HG03108 (cell line): ENCODE measurements around the gene SLC44A5.
"Not testable (repeated sequence)": the region's sequence is repeated elsewhere in the genome, so short reads cannot be mapped to it uniquely, and the experiment has no call there.

ENCODE experiments used
- ATAC-seq: cut with Tn5 transposase; IDR thresholded peaks from one replicate; pipeline ENCODE4 v1.9.1; 2021; ENCODE audit warnings: moderate library complexity; ENCODE audit not compliant: unreplicated experiment

Gene SLC44A5

GRCh38 chr1:75611014-75611413 lies at the start of gene SLC44A5:
Gene SLC44A5, minus strand, starts transcription at chr1:75611114. Its CDS starts 69,667 bp downstream, at chr1:75541447.
- ATAC-seq: no peak

DNA sequence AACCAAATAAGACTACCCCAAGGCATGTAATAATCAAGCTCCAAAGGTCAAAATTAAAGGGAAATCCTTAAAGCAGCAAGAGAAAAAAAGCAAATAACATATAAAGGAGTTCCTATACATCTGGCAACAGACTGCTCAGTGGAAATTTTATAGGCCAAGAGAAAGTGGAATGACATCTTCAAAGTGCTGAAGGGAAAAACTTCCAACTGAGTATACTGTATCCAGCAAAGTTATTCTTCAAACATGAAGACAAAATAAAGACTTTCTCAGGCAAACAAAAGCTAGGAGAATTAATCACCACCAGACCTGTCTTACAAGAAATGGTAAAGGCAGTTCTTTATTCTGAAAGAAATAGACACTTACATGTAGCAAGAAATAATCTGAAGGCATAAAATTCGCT lies 45.0 kb upstream of the SLC44A5 start:
- ATAC-seq: no peak

DNA sequence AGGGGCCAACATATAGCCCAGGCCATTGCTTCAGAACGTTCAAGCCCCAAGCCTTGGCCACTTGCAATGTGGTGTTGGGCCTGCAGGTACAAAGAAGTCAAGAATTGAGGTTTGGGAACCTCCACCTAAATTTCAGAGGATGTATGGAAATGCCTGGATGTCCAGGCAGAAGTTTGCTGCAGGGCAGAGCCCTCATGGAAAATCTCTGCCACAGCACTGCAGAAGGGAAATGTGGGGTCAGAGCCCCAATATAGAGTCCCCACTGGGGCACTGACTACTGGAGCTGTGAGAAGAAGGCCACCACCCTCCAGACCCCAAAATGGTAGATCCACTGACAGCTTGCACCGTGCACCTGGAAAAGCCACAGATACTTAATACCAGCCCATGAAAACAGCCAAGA lies 36.3 kb upstream of the SLC44A5 start:
- ATAC-seq: not testable (repeated sequence)

GRCh38 chr1:75645153-75645552 lies 34.2 kb upstream of the SLC44A5 start:
- not testable (repeated sequence) for ATAC-seq

- ATAC-seq: no peak
Measured at GRCh38 chr1:75643460-75643859, 32.5 kb upstream of the SLC44A5 start.

DNA sequence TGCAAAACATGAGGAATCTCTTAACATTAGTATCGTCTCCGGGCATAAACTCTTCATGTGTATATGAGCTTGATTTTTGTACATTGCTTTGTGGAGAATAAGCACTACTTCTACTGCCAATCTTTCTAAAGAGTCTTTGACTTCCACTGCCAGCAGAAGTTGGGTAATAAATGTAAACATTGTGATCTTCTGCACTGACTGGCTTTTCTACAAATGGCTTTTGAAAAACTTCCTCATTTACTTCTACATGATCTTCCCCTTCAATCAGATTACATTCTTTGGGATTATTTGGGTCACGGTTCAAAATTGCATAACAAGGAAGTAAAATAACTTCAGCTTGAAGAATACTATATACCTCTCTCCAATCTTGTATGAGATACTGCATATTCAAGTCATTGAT lies 30.4 kb upstream of the SLC44A5 start:
- ATAC-seq: no peak

DNA sequence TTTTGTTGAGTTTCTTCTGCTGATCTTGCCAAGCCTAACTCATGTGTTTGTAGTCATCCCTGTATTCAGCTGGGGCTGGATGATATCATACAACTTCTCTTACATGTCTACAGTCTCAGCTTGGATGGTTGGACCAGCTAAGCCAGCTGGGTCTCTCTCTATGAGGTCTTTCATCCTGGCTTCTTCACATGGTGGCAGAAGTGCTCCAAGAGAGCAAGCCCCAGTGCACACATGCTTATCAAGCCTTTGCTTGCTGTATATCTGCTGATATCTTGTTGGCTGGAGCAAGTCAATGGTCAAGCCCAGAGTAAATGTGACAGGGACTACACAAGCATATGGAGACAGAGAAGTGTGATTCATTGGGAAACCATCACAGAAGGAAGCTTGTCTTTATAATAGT lies 29.2 kb upstream of the SLC44A5 start:
- ATAC-seq: no peak

DNA sequence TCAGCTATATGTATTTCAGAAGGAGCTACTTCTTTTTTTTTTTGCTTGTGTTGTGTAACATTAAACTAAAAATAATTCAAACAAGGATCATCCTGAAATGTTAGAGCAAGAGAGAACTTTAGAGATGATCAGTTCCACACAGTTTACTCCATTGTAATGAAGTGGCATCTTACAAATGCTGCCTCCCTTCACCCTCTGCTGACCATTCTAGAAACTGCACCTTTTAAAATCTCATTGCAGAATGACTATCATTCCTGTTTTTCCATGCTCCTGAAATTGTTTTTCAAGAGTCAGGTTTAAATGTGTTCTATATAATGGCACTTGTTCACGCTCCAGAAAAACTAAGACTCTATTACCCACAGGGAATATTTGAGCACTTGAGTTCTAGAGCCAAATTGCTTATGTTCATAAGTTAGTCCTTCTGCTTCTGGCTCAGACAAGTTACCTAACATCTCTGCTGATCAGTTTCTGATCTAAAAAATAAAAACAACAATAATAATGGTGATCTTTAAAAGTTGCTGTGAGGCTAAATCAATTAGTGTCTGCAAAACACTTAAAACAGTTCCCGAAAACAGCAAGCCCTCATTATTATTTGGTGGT lies 21.5 kb upstream of the SLC44A5 start:
- ATAC-seq: no peak

DNA sequence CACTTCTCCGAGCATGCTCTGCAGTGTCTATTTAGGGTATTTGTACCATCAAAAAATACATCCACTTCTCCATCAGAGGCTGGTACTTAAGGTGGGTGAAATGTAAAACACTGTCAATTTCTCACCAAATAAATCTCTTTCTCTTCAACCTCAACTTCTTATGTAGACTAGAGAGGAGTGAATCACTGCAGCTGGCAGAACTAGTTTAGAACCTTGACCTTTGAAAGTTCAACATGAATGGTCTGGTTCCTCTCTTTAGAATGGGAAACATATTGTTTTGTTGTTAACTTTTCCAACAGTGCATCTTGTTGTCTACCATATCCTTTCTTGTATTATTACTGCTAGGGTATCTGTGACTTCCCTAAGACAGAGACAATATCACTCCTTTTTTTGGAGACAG lies 20.1 kb upstream of the SLC44A5 start:
- no peak for ATAC-seq

GRCh38 chr1:75630004-75630594 lies 19.2 kb upstream of the SLC44A5 start:
- ATAC-seq: no peak

DNA sequence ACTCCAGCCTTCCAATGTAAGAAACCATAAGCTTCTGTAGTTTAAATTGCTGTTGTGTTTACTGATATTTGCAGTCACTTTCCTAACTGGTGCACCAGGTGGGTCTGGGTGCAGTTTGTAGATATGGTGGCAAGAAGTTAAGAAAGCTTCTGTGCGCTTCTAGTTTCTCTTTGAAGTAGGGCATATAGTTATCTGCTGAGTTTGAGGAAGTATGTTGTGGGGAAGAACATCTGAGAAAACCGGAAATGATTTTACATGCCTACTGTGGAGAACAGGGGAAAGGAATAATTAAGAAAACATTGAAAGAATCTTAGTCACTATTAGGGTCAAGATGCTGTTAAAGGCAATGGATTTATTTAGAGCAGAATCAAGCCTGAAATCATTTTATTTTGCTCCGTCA lies 14.9 kb upstream of the SLC44A5 start:
- ATAC-seq: no peak

DNA sequence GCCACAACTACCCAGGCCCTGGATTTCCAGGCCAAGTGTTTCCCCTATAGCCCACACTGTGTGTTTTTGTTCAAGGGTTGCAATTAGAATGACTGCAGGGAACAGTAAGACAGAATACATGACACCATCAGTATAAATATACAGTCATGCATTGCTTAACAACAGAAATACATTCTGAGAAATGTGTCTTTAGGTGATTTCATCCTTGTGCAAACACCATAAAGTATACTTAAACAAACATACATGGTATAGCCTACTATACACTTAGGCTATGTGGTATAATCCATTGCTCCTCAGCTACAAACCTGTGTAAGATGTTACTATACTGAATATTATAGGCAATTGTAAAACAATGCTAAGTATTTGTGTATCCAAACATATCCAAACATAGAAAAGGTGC lies 7.5 kb upstream of the SLC44A5 start:
- ATAC-seq: no peak

GRCh38 chr1:75616436-75617433 lies 5.8 kb upstream of the SLC44A5 start:
- ATAC-seq: no peak

GRCh38 chr1:75615613-75616435 lies 4.9 kb upstream of the SLC44A5 start:
- ATAC-seq: no peak

DNA sequence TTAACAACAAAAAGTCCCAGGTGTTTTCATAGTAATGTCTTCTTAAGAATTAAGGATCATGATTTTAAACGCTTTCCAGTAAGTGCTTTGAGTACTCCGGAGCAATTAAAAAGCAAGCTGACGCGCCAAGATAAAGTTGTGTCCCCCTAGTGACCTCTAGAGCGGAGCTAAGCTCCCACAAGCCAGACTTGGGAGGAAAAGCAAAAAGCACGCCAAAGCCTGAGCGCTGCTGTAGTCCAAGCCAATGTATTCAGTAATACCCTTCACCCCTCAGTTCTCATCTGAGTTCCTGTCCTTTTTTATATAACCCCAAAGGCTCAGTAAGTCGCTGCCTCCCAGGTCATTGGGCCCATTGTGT lies 3.5 kb upstream of the SLC44A5 start:
- no peak for ATAC-seq

GRCh38 chr1:75613916-75614315 lies 3.0 kb upstream of the SLC44A5 start:
- ATAC-seq: no peak

- ATAC-seq: no peak
Measured at GRCh38 chr1:75612976-75613375, 2.1 kb upstream of the SLC44A5 start.

- ATAC-seq: no peak
Measured at GRCh38 chr1:75602486-75602885, 8.4 kb downstream of the SLC44A5 start.

DNA sequence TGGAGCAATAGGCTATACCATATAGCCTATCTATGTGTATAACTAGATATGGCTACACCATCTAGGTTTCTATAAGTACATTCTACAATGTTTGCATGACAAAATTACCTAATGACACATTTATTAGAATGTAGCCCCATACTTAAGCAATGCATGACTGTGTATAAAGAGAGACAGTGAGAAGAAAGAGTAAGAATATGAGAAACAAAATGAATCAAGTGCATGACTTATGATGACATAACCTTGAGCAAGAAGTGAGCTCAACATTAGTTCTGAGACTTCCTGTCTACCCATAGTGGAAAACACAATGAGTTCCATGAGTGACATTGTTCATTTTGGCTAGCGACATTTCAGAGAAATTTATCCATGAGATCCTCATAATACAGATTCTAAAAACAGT lies 10.1 kb downstream of the SLC44A5 start:
- ATAC-seq: no peak

DNA sequence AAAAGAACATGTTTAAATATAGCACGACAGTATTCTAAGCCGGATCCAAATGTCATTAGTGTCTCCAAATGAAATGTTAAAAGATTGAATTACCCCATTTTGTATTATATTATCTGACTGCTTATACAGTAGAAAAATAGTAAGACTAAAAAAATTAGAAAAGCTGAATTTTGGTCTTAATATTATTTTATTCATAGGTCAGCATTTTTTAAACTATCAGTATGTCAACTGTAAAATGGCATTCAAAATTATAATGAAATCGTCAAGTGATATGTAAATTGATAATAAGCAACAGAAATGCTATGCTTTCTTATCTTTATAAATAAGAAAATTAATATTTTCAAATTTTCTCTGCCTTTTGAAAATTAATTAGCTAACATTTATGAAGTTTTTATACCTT lies 16.6 kb downstream of the SLC44A5 start:
- no peak for ATAC-seq

DNA sequence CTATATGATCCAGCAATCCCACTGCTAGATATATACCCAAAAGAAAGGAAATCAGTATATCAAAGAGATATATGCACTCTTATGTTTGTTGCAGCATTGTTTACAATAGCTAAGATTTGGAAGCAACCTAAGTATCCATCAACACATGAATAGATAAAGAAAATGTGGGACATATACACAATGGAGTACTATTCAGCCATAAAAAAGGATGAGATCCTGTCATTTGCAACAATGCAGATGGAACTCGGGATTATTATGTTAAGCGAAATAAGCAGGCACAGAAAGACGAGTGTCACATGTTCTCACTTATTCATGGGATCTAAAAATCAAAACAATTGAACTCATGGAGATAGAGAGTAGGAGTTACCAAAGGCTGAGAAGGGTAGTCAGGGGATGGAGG lies 17.5 kb downstream of the SLC44A5 start:
- ATAC-seq: not testable (repeated sequence)
